ENCODE data around the gene SERPINB6. TPM values are rescaled to one million over a fixed set of nuclear protein-coding genes. Genes with fewer than 3 reads are reported as not detected.
"Not testable (repeated sequence)": the region's sequence is repeated elsewhere in the genome, so short reads cannot be mapped to it uniquely, and the experiment has no call there.

Gene SERPINB6
- total RNA-seq, 1 donor from 2014 or later, result 101 TPM

- no peak for DNase-seq (ENCODE audit: low read depth)
- H3K27me3 ChIP-seq (ENCODE audit: control insufficient read depth, insufficient read depth, low read length), result no peaks in the 10 kb centered on the region
- no peaks in the 10 kb centered on the region for H3K36me3 ChIP-seq (ENCODE audit: control insufficient read depth, insufficient read depth, low read length)
- H3K4me3 ChIP-seq (ENCODE audit: low read depth, low read length), result no peak overlapping the region
- TF ChIP-seq CTCF (IDR thresholded peaks at IDR 0.05; ENCODE audit: insufficient read depth, low read length, poor library complexity, severe bottlenecking), result no peak
Observed at GRCh38 chr6:2931055-2931454, 40.3 kb downstream of the SERPINB6 start.

- H3K4me3 ChIP-seq (ENCODE audit: low read depth, low read length); DNase-seq (ENCODE audit: low read depth); H3K36me3 ChIP-seq (ENCODE audit: control insufficient read depth, insufficient read depth, low read length); H3K27me3 ChIP-seq (ENCODE audit: control insufficient read depth, insufficient read depth, low read length): not testable (repeated sequence)
Observed at GRCh38 chr6:2927931-2928330, 43.4 kb downstream of the SERPINB6 start.

GRCh38 chr6:2925842-2926747, 45.3 kb downstream of the SERPINB6 start:
- not testable (repeated sequence) for H3K27me3 ChIP-seq (ENCODE audit: control insufficient read depth, insufficient read depth, low read length); H3K36me3 ChIP-seq (ENCODE audit: control insufficient read depth, insufficient read depth, low read length); H3K4me3 ChIP-seq (ENCODE audit: low read depth, low read length); DNase-seq (ENCODE audit: low read depth)

- no peaks in the 10 kb centered on the region for H3K27me3 ChIP-seq (ENCODE audit: control insufficient read depth, insufficient read depth, low read length)
- DNase-seq (ENCODE audit: low read depth), result no peak
- no peaks in the 10 kb centered on the region for H3K36me3 ChIP-seq (ENCODE audit: control insufficient read depth, insufficient read depth, low read length)
- no peak overlapping the region for H3K4me3 ChIP-seq (ENCODE audit: low read depth, low read length)
- TF ChIP-seq CTCF (IDR thresholded peaks at IDR 0.05; ENCODE audit: insufficient read depth, low read length, poor library complexity, severe bottlenecking), result no peak
Observed at GRCh38 chr6:2921520-2922115, 49.7 kb downstream of the SERPINB6 start.

- no peak for TF ChIP-seq CTCF (IDR thresholded peaks at IDR 0.05; ENCODE audit: insufficient read depth, low read length, poor library complexity, severe bottlenecking)
- Histone ChIP-seq H3K36me3 (ENCODE audit: control insufficient read depth, insufficient read depth, low read length) (no peaks in the 10 kb centered on the region), H3K27me3 (ENCODE audit: control insufficient read depth, insufficient read depth, low read length) (no peaks in the 10 kb centered on the region), H3K4me3 (ENCODE audit: low read depth, low read length) (no peak overlapping the region)
- no peak for DNase-seq (ENCODE audit: low read depth)
Observed at GRCh38 chr6:2920671-2921112, 50.7 kb downstream of the SERPINB6 start.

GRCh38 chr6:2919886-2920285, 51.5 kb downstream of the SERPINB6 start:
- no peak for DNase-seq (ENCODE audit: low read depth)
- H3K4me3 ChIP-seq (ENCODE audit: low read depth, low read length), result no peak overlapping the region
- H3K36me3 ChIP-seq (ENCODE audit: control insufficient read depth, insufficient read depth, low read length), result no peaks in the 10 kb centered on the region
- no peak for TF ChIP-seq CTCF (IDR thresholded peaks at IDR 0.05; ENCODE audit: insufficient read depth, low read length, poor library complexity, severe bottlenecking)
- H3K27me3 ChIP-seq (ENCODE audit: control insufficient read depth, insufficient read depth, low read length), result no peaks in the 10 kb centered on the region
